ENCODE data around the gene LDB3. TPM values are rescaled to one million over a fixed set of nuclear protein-coding genes. Genes with fewer than 3 reads are reported as not detected.

Gene LDB3
- total RNA-seq, 1 experiment from 2014 or later, result 0.20 TPM

GRCh38 chr10:86729677-86730076 lies 61.4 kb downstream of the LDB3 start:
- no peak overlapping the region for H2AFZ ChIP-seq (ENCODE audit: low read depth, low read length, poor library complexity, severe bottlenecking)
- H3K4me2 ChIP-seq (ENCODE audit: low read length), result no peak overlapping the region
- DNase-seq (ENCODE audit: low read depth, low spot score) (no peak), ATAC-seq (no peak; the same call in 1 of the 2 replicates)
- CTCF ChIA-PET, result no interaction called here
- POLR2A ChIA-PET, result no interaction called here
- no peaks in the 10 kb centered on the region for H3K36me3 ChIP-seq (ENCODE audit: control insufficient read depth in 1 of 2, insufficient read depth in 2 of 2, low read length in 2 of 2)
- H3K9me3 ChIP-seq (ENCODE audit: control insufficient read depth in 1 of 2, insufficient read depth in 1 of 2, low read depth in 1 of 2, low read length in 2 of 2), result no peaks in the 10 kb centered on the region
- intact Hi-C loops (cut with micrococcal nuclease), result no loop called here
- RAD21 ChIA-PET (ENCODE audit: low non-redundant PET in 1 of 2, low total read pairs in 2 of 2, uncharacterized antibody in 2 of 2, unreplicated experiment in 2 of 2), result no interaction called here
- TF ChIP-seq POLR2A (IDR thresholded peaks at IDR 0.05; ENCODE audit: borderline replicate concordance, extremely low read depth, insufficient read depth, insufficient read length) (no peak), CBX3 (IDR thresholded peaks at IDR 0.05; ENCODE audit: low read depth) (no peak), SRF (IDR thresholded peaks at IDR 0.05; ENCODE audit: low read depth) (no peak), YY1 (IDR thresholded peaks at IDR 0.05; ENCODE audit: extremely low read depth, insufficient replicate concordance, low read depth, low read length) (no peak), JUND (IDR thresholded peaks at IDR 0.05) (no peak), ZBTB33 (IDR thresholded peaks at IDR 0.05; ENCODE audit: extremely low read depth, insufficient replicate concordance, low read length) (no peak), SP1 (IDR thresholded peaks at IDR 0.05; ENCODE audit: low read depth) (no peak), EGR1 (IDR thresholded peaks at IDR 0.05; ENCODE audit: low read depth) (no peak), CEBPB (IDR thresholded peaks at IDR 0.05; ENCODE audit: low read depth) (no peak), TCF7L2 (IDR thresholded peaks at IDR 0.05; ENCODE audit: borderline replicate concordance, extremely low read depth, insufficient read depth, insufficient read length) (no peak)
- TF ChIP-seq, protein P1, sequence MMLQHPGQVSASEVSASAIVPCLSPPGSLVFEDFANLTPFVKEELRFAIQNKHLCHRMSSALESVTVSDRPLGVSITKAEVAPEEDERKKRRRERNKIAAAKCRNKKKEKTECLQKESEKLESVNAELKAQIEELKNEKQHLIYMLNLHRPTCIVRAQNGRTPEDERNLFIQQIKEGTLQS (IDR thresholded peaks at IDR 0.05), result no peak
- no peaks in the 10 kb centered on the region for H3K9me2 ChIP-seq (ENCODE audit: insufficient read depth)
- no peak overlapping the region for H3K9ac ChIP-seq (ENCODE audit: low read length)
- H3K27me3 ChIP-seq (ENCODE audit: insufficient read depth, low read length), result no peaks in the 10 kb centered on the region
- H3K4me1 ChIP-seq (ENCODE audit: control insufficient read depth in 1 of 2, insufficient read depth in 2 of 2, low read length in 2 of 2), result no peaks in the 10 kb centered on the region
- no peak overlapping the region for H3K27ac ChIP-seq (ENCODE audit: low read depth, low read length)
- H3K4me3 ChIP-seq (replicated peaks in 1 of 2; ENCODE audit: low read depth in 1 of 2, low read length in 2 of 2), result no peak overlapping the region
- no peaks in the 10 kb centered on the region for H4K20me1 ChIP-seq (ENCODE audit: insufficient read depth)
- BruUV-seq (replicated peaks), result no TSS peak
- no peaks in the 10 kb centered on the region for H3K79me2 ChIP-seq (ENCODE audit: insufficient read depth, low read length)

Measured in HCT116 (cell line).